NCI-H446 treated with DMSO at 0.1 percent for 48 hours (cell line): ENCODE results near the gene ZNF438.
"Not testable (repeated sequence)": the region's sequence is repeated elsewhere in the genome, so short reads cannot be mapped to it uniquely, and the experiment has no call there.

Experiments used
- DNase-seq: peaks from one replicate; lab custom pipeline; 2025; lab: John Stamatoyannopoulos, UW

The ZNF438 gene

GRCh38 chr10:30803058-30803457, 228.6 kb downstream of the ZNF438 start:
- no peak for DNase-seq

- no peak for DNase-seq
These were observed 231.3 kb downstream of the ZNF438 start for GRCh38 chr10:30800368-30800767.

- DNase-seq: no peak
These were observed 232.9 kb downstream of the ZNF438 start for GRCh38 chr10:30798646-30799185.

GRCh38 chr10:30795024-30795423, 236.6 kb downstream of the ZNF438 start:
- not testable (repeated sequence) for DNase-seq
